ENCODE results near the gene DNAH10.

Gene DNAH10

GRCh38 chr12:123794027-123794426 lies 31.9 kb downstream of the DNAH10 start:
- no peak for DNase-seq

DNA sequence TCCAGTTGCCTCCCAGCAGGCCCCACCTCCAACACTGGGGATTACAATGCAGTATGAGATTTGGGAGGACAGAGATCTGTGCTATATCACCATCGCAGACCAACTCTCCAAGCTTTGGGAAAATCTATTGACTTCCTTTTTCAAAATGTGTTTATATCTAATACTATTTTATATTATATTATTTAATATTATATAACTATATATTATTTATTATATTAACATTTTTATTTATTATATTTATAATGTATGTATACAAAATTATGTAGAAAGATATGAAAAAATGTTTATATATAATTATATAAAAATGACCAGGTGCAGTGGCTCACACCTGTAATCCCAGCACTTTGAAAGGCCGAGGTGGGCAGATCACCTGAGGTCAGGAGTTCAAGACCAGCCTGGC lies 36.4 kb downstream of the DNAH10 start:
- no peak for DNase-seq

DNA sequence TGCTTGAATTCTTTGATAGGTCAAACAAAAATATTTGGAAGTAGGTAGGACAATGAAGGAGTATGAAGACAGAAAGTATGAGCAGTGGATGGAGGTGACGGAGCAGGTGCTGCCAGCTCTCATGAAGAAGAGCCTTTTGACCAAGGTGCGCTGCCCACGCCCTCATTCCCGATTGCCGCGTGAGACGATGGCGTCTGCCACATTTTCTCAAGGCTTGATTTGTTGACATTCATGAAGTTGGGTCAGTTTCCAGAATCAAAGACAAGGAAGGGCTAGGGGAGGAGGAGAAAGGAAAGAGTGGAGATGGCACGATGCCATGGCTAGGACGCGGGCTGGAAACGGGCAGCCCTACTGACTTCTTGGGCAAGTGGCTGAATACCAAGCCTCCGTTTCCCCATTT lies 37.1 kb downstream of the DNAH10 start:
- no peak for DNase-seq

GRCh38 chr12:123801573-123802178 lies 39.6 kb downstream of the DNAH10 start:
- DNase-seq = no peak

GRCh38 chr12:123805173-123805572 lies 43.1 kb downstream of the DNAH10 start:
- no peak for DNase-seq

GRCh38 chr12:123807002-123807401 lies 44.9 kb downstream of the DNAH10 start:
- DNase-seq = no peak

- no peak for DNase-seq
Observed at GRCh38 chr12:123807670-123808069, 45.6 kb downstream of the DNAH10 start.

DNA sequence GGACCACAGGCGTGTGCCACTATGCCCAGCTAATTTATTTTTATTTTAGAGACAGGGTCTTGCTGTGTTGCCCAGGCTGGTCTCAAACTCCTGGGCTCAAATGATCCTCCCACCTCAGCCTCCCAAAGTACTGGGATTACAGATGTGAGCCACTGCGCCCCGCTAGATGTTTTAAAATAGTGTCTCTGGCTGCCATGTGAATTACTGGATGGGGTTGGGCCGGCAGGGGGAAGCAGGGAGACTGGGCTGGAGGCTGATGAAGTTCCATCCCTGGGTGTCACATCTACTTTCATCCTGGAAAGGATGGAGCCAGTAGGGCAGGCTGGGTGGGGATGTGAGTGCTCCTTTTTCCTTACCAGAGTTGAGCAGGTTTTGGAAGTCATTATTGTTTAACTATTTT lies 46.1 kb downstream of the DNAH10 start:
- DNase-seq = no peak

- no peak for DNase-seq
Observed at GRCh38 chr12:123813349-123813748, 51.2 kb downstream of the DNAH10 start.

DNA sequence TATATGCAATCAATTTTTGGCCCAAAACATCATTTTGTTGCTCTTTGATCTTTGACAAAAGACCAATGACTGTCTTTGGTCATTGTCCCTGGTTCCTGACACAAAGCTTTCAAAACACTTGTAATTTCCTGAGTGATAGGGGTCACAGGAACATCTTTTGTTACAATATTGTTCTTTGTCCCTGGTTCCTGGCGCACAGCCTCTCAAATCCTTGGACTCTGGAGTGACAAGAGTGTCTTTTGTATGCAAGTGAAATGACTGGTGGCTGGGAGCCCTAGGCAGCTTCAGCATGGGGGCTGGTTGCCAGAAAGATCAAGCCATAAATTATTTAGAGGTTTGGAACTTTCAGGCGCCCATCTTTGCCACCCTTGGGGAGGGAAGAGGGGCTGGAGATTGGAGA lies 53.9 kb downstream of the DNAH10 start:
- DNase-seq = no peak

DNA sequence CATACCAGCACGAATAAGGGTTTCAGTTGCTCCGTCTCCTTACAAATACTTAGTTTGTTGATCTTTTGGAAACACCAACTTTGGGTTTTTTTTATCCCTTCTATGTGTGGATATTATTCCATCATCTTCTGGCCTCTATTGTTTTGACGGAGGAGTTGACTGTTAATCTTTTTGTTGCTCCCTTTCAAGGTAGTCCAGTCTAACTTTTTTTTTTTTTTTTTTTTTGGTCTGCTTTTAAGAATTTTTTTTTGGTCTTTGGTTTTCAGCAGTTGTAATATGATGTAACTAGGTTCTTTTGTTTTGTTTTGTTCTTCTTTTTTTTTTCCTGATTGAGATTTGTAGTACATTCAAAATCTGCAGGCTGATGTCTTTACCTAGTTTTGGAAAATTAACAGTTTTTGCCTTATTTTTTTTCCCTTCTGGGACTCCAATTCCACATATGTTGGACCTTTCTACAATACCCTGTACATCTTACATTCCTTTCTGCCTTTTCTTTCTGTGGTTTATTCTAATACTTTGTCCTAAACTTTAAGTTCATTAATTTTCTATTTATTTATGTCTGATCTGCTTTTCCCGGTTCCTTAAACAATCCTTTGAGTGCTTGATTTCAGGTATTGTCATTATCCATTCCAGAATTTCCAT lies 54.9 kb downstream of the DNAH10 start:
- no peak for DNase-seq

GRCh38 chr12:123822804-123823203 lies 60.7 kb downstream of the DNAH10 start:
- DNase-seq = no peak

GRCh38 chr12:123828120-123828519 lies 66.0 kb downstream of the DNAH10 start:
- DNase-seq = no peak

- DNase-seq = no peak
Observed at GRCh38 chr12:123828854-123829547, 66.9 kb downstream of the DNAH10 start.

- DNase-seq = no peak
Observed at GRCh38 chr12:123829561-123829960, 67.5 kb downstream of the DNAH10 start.

DNA sequence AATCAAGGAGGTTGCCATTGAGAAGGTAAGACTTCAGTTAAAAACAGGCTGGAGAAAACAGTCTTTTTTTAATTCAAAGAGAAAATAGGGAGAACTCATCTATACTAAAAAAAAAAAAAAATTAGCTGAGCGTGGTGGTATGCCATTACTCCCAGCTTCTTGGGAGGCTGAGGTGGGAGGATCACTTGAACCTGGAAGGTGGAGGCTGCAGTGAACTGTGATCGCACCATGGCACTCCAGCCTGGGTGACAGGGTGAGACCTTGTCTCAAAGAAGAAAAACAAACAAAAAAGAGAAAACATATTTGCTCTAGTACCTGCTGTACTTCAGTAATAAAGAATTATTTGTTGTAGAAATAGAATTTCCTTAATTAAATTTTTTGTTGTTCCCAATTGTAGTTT lies 68.6 kb downstream of the DNAH10 start:
- no peak for DNase-seq

- DNase-seq = no peak
Observed at GRCh38 chr12:123832052-123832451, 70.0 kb downstream of the DNAH10 start.

- no peak for DNase-seq
Observed at GRCh38 chr12:123833830-123834229, 71.7 kb downstream of the DNAH10 start.

GRCh38 chr12:123834845-123835244 lies 72.7 kb downstream of the DNAH10 start:
- no peak for DNase-seq

- no peak for DNase-seq
Observed at GRCh38 chr12:123836292-123836691, 74.2 kb downstream of the DNAH10 start.

- no peak for DNase-seq
Observed at GRCh38 chr12:123839826-123840225, 77.7 kb downstream of the DNAH10 start.

GRCh38 chr12:123840765-123841425 lies 78.8 kb downstream of the DNAH10 start:
- no peak for DNase-seq

GRCh38 chr12:123843912-123844748 lies 82.0 kb downstream of the DNAH10 start:
- no peak for DNase-seq

Measured in stimulated activated CD4-positive, alpha-beta T cell treated with anti-CD3 and anti-CD28 coated beads, Interleukin-15, amount 100 ng/mL, for 24 hours (primary cell).